GM23338 (cell line): ENCODE measurements around the gene CSF2RB. TPM values are rescaled to one million over a fixed set of nuclear protein-coding genes. Genes with fewer than 3 reads are reported as not detected.

Source experiments
- ATAC-seq: fragments of 200-7000 bp; cut with Tn5 transposase; 3 replicates; pipeline ENCODE4 v1.9.1; 2020
- DNase-seq: peaks from one replicate; pipeline ENCODE4 v3.0.0-alpha.2; 2015; ENCODE audit warnings: low spot score
- H2AFZ ChIP-seq: fragments of 200-600 bp; sonication (generic); 2 replicates; pipeline ENCODE4 v1.8.0; 2016; ENCODE audit warnings: antibody characterized with exemption, mild to moderate bottlenecking, moderate library complexity
- H3F3A ChIP-seq: fragments of 200-600 bp; sonication (generic); replicated peaks from 2 replicates; pipeline ENCODE4 v1.8.0; 2017; ENCODE audit warnings: antibody characterized with exemption, mixed run types, low read depth
- H3K27ac ChIP-seq: fragments of 200-600 bp; sonication (generic); 2 replicates; pipeline ENCODE4 v1.6.1; 2016; ENCODE audit warnings: low read depth
- H3K27me3 ChIP-seq: fragments of 200-600 bp; sonication (generic); 2 replicates; pipeline ENCODE4 v1.8.0; 2016; ENCODE audit warnings: mild to moderate bottlenecking, mixed run types, moderate library complexity; ENCODE audit not compliant: insufficient read depth
- H3K36me3 ChIP-seq: fragments of 200-600 bp; sonication (generic); 2 replicates; pipeline ENCODE4 v1.8.0; 2016; ENCODE audit warnings: mild to moderate bottlenecking; ENCODE audit not compliant: insufficient read depth
- H3K4me1 ChIP-seq: fragments of 200-600 bp; sonication (generic); 2 replicates; pipeline ENCODE4 v1.8.0; 2016; ENCODE audit warnings: mild to moderate bottlenecking, moderate library complexity; ENCODE audit not compliant: insufficient read depth
- H3K4me2 ChIP-seq: fragments of 200-600 bp; sonication (generic); 2 replicates; pipeline ENCODE4 v1.7.1; 2017; ENCODE audit warnings: mixed run types
- H3K4me3 ChIP-seq: fragments of 200-600 bp; sonication (generic); 2 replicates; pipeline ENCODE4 v1.6.1; 2016; ENCODE audit warnings: mixed run types
- H3K79me2 ChIP-seq: fragments of 200-600 bp; sonication (generic); replicated peaks from 2 replicates; pipeline ENCODE4 v1.8.0; 2017; ENCODE audit warnings: mild to moderate bottlenecking; ENCODE audit not compliant: insufficient read depth
- H3K9me2 ChIP-seq: fragments of 200-600 bp; sonication (generic); 2 replicates; pipeline ENCODE4 v1.8.0; 2017; ENCODE audit not compliant: insufficient read depth
- H4K20me1 ChIP-seq: fragments of 200-600 bp; sonication (generic); replicated peaks from 2 replicates; pipeline ENCODE4 v1.8.0; 2017; ENCODE audit warnings: mild to moderate bottlenecking; ENCODE audit not compliant: insufficient read depth
- H3K27ac Mint-ChIP-seq: 2 replicates; pipeline ENCODE4 v1.8.0; 2020; ENCODE audit warnings: inconsistent platforms, mild to moderate bottlenecking, moderate library complexity, mixed read lengths
- H3K27me3 Mint-ChIP-seq: 3 replicates; pipeline ENCODE4 v1.8.0; 2022; ENCODE audit warnings: low read depth, mild to moderate bottlenecking, moderate library complexity, mixed read lengths, inconsistent platforms; ENCODE audit not compliant: insufficient read depth, poor library complexity
- H3K36me3 Mint-ChIP-seq: 3 replicates; pipeline ENCODE4 v1.8.0; 2021; ENCODE audit warnings: low read depth, mild to moderate bottlenecking, inconsistent platforms, moderate library complexity, mixed read lengths
- H3K4me1 Mint-ChIP-seq: 3 replicates; pipeline ENCODE4 v1.8.0; 2020; ENCODE audit warnings: mild to moderate bottlenecking, inconsistent platforms, mixed read lengths
- H3K4me3 Mint-ChIP-seq: 3 replicates; pipeline ENCODE4 v1.8.0; 2021; ENCODE audit warnings: moderate library complexity, mild to moderate bottlenecking, inconsistent platforms, mixed read lengths
- H3K9me3 Mint-ChIP-seq: 3 replicates; pipeline ENCODE4 v1.8.0; 2020; ENCODE audit warnings: moderate library complexity, mild to moderate bottlenecking, inconsistent platforms, mixed read lengths
- CTCF ChIP-seq, 2 experiments: fragments of 200-600 bp in 1 of 2; sonication (generic) in 1 of 2; conservative IDR thresholded peaks; 2 replicates each; pipeline versions ENCODE4 v1.5.1 to v1.6.1; 2016 to 2017; ENCODE audit warnings: antibody characterized with exemption in 2 of 2, low read depth in 2 of 2, mild to moderate bottlenecking in 2 of 2, moderate library complexity in 1 of 2
- ETS1 ChIP-seq: IDR thresholded peaks from 2 replicates; pipeline ENCODE4 v1.6.1; 2016; ENCODE audit warnings: antibody characterized with exemption
- JUNB ChIP-seq: IDR thresholded peaks from one replicate; pipeline ENCODE4 v1.6.1; 2016; ENCODE audit warnings: antibody characterized with exemption; ENCODE audit not compliant: unreplicated experiment
- NANOG ChIP-seq: IDR thresholded peaks from 2 replicates; pipeline ENCODE4 v1.6.1; 2016; ENCODE audit warnings: antibody characterized with exemption, borderline replicate concordance
- STAT1 ChIP-seq: IDR thresholded peaks from one replicate; pipeline ENCODE4 v1.6.1; 2016; ENCODE audit warnings: antibody characterized with exemption; ENCODE audit not compliant: unreplicated experiment
- ZNF114 ChIP-seq: fragments of 250-450 bp; sonication (Bioruptor Pico); IDR thresholded peaks from 2 replicates; pipeline ENCODE4 v1.5.0; 2020; ENCODE audit warnings: mild to moderate bottlenecking, moderate library complexity
- ZNF331 ChIP-seq: fragments of 250-450 bp; sonication (Bioruptor Pico); IDR thresholded peaks from 2 replicates; pipeline ENCODE4 v1.5.0; 2020; ENCODE audit warnings: low read depth, mild to moderate bottlenecking, moderate library complexity
- ZNF462 ChIP-seq: fragments of 250-450 bp; sonication (Bioruptor Pico); IDR thresholded peaks from 2 replicates; pipeline ENCODE4 v1.5.0; 2020; ENCODE audit warnings: mild to moderate bottlenecking, moderate library complexity
- polyA plus RNA-seq: library from polyadenylated mRNA; unstranded; fragments of >200 nt; fragmentation: Nextera tagmentation; extraction: Ambion mirVana; gene quantifications from 2 replicates; pipeline ENCODE4 v1.2.1, GENCODE V29; 2016
- total RNA-seq: library from RNA; depleted of rRNA; stranded (reverse); fragments of >200 nt; shearing (Covaris generic); gene quantifications from 2 replicates; pipeline ENCODE4 v1.2.3, GENCODE V29; 2014

CSF2RB gene
- total and polyA plus RNA-seq, 2 experiments from 2014 or later, result not detected

- TF ChIP-seq CTCF (conservative IDR thresholded peaks at IDR 0.05; ENCODE audit: low read depth in 2 of 2) (no peak), NANOG (no peak), ETS1 (no peak), ZNF331 (no peak)
Measured at GRCh38 chr22:36964106-36964505, 50.7 kb downstream of the CSF2RB start (continued).

GRCh38 chr22:36965696-36966095 is 52.3 kb downstream of the CSF2RB start:
- Histone ChIP-seq H2AFZ (no peak overlapping the region), H3K79me2 (no peaks in the 10 kb centered on the region), H3K4me2 (no peak overlapping the region), H3K4me3 (no peak overlapping the region), H4K20me1 (no peaks in the 10 kb centered on the region), H3K27ac (no peak overlapping the region), H3K9me2 (0 out of 2 replicates have a peak, but pooled peaks cover 2% of the 10 kb centered on the region), H3K4me1 (peaks cover 25% of the 10 kb centered on the region), H3K36me3 (no peaks in the 10 kb centered on the region), H3F3A (no peaks in the 10 kb centered on the region), H3K27me3 (no peaks in the 10 kb centered on the region)
- H3K27me3 Mint-ChIP-seq, result peaks cover 4% of the 10 kb centered on the region
- TF ChIP-seq CTCF (conservative IDR thresholded peaks at IDR 0.05; ENCODE audit: low read depth in 2 of 2), result no peak
- TF ChIP-seq ETS1, result no peak
- TF ChIP-seq JUNB, result no peak
- no peak for TF ChIP-seq STAT1
- no peak for TF ChIP-seq ZNF114 (CRISPR knock-in tag)
- TF ChIP-seq ZNF462, result no peak
- no peak overlapping the region for H3K27ac Mint-ChIP-seq
- DNase-seq, result no peak
- no peaks in the 10 kb centered on the region for H3K36me3 Mint-ChIP-seq
- H3K4me1 Mint-ChIP-seq, result peaks cover 20% of the 10 kb centered on the region
- H3K4me3 Mint-ChIP-seq, result no peak overlapping the region
- ATAC-seq, result no peak
- peaks cover 3% of the 10 kb centered on the region for H3K9me3 Mint-ChIP-seq
